K562 (cell line): ENCODE data around the gene PACSIN1.
A peak's percentile ranks its signal among the peaks of the same experiment; 100 is the strongest.

Source experiments
- CREBBP ChIP-seq: IDR thresholded peaks from one replicate; pipeline ENCODE4 v1.6.1; 2012; ENCODE audit warnings: low read depth, mild to moderate bottlenecking, control low read depth, inconsistent platforms, low read length
- CTCF ChIP-seq, 3 experiments: IDR thresholded peaks in 2 of 3; conservative IDR thresholded peaks in 1 of 3; 2 replicates each; pipeline ENCODE4 v1.5.1; 2011 to 2012; ENCODE audit warnings: low read length in 3 of 3, mild to moderate bottlenecking in 3 of 3, control low read depth in 2 of 3, improper control_type of control experiment in 1 of 3, inconsistent platforms in 1 of 3, low read depth in 1 of 3, mixed read lengths in 1 of 3, moderate library complexity in 1 of 3; ENCODE audit not compliant: insufficient read depth in 2 of 3
- ETS1 ChIP-seq: conservative IDR thresholded peaks from 2 replicates; pipeline ENCODE4 v1.6.1; 2011; ENCODE audit warnings: low read depth, mild to moderate bottlenecking, low read length; ENCODE audit not compliant: control insufficient read depth
- EZH2 ChIP-seq: IDR thresholded peaks from 2 replicates; pipeline ENCODE4 v1.6.1; 2012; ENCODE audit warnings: low read depth, mild to moderate bottlenecking, inconsistent platforms, low read length, borderline replicate concordance
- FOXA3 ChIP-seq, 2 experiments: fragments of 450-650 bp in 1 of 2; sonication (generic) in 1 of 2; formaldehyde crosslinking; IDR thresholded peaks in 1 of 2; conservative IDR thresholded peaks in 1 of 2; 2 replicates each; pipeline versions ENCODE4 v1.4.0 to v1.8.0; 2020 to 2022; ENCODE audit warnings: mild to moderate bottlenecking in 2 of 2, missing genetic modification reagents in 1 of 2
- FOXP1 ChIP-seq: sonication (generic); formaldehyde crosslinking; IDR thresholded peaks from 2 replicates; pipeline ENCODE4 v1.8.0; 2022; ENCODE audit warnings: mild to moderate bottlenecking, missing genetic modification reagents
- POLR2A ChIP-seq: fragments of 450-650 bp; conservative IDR thresholded peaks from 2 replicates; pipeline ENCODE4 v1.6.1; 2016
- POLR2AphosphoS2 ChIP-seq: IDR thresholded peaks from 2 replicates; pipeline ENCODE4 v1.6.1; 2012; ENCODE audit warnings: low read length, improper control_type of control experiment
- POLR2AphosphoS5 ChIP-seq: IDR thresholded peaks from 2 replicates; pipeline ENCODE4 v1.6.1; 2011; ENCODE audit warnings: mild to moderate bottlenecking, low read depth, low read length, moderate library complexity; ENCODE audit not compliant: control insufficient read depth, insufficient read depth
- ZBTB1 ChIP-seq: sonication (generic); formaldehyde crosslinking; IDR thresholded peaks from 2 replicates; pipeline ENCODE4 v1.8.1; 2023; ENCODE audit warnings: missing genetic modification reagents, low read depth, mild to moderate bottlenecking, borderline replicate concordance
- ZBTB5 ChIP-seq: fragments of 450-650 bp; IDR thresholded peaks from 2 replicates; pipeline ENCODE4 v1.6.1; 2017; ENCODE audit warnings: antibody characterized with exemption

- TF ChIP-seq EZH2: no peak
- TF ChIP-seq ZBTB1 (CRISPR knock-in tag): no peak
- TF ChIP-seq POLR2AphosphoS5: no peak
- TF ChIP-seq POLR2A: no peak
- TF ChIP-seq POLR2AphosphoS2: no peak
- no peak for TF ChIP-seq ZBTB5
- 0 out of 4 replicates have a peak, but pooled peaks of 1 of the 2 experiments have one; percentile 38 for TF ChIP-seq FOXA3 (CRISPR knock-in tag; conservative IDR thresholded peaks at IDR 0.05 in 1 of 2, IDR thresholded peaks at IDR 0.05 in 1 of 2)
- no peak for TF ChIP-seq ETS1
- TF ChIP-seq CTCF (IDR thresholded peaks at IDR 0.05 in 2 of 3, conservative IDR thresholded peaks at IDR 0.05 in 1 of 3; ENCODE audit: insufficient read depth in 2 of 3, low read depth in 1 of 3, low read length in 3 of 3): no peak
- TF ChIP-seq CREBBP: no peak
- TF ChIP-seq FOXP1 (CRISPR knock-in tag): no peak
Measured at GRCh38 chr6:34544052-34544604, 78.3 kb downstream of the PACSIN1 start.
